ENCODE measurements around the gene PTPRK.

The PTPRK gene

GRCh38 chr6:128336436-128337095, 183.8 kb downstream of the PTPRK start:
- DNase-seq, result no peak

- no peak for DNase-seq
These were observed 184.4 kb downstream of the PTPRK start for GRCh38 chr6:128335963-128336362.

- no peak for DNase-seq
These were observed 186.7 kb downstream of the PTPRK start for GRCh38 chr6:128333581-128334223.

- no peak for DNase-seq
These were observed 192.5 kb downstream of the PTPRK start for GRCh38 chr6:128327890-128328289.

GRCh38 chr6:128323011-128323410, 197.4 kb downstream of the PTPRK start:
- DNase-seq, result no peak

GRCh38 chr6:128319946-128320345, 200.5 kb downstream of the PTPRK start:
- DNase-seq, result no peak

- no peak for DNase-seq
These were observed 201.2 kb downstream of the PTPRK start for GRCh38 chr6:128319157-128319556.

GRCh38 chr6:128316258-128316929, 204.0 kb downstream of the PTPRK start:
- DNase-seq, result no peak

GRCh38 chr6:128314190-128314589, 206.2 kb downstream of the PTPRK start:
- no peak for DNase-seq

GRCh38 chr6:128311944-128312570, 208.3 kb downstream of the PTPRK start:
- DNase-seq, result no peak

GRCh38 chr6:128310451-128310850, 209.9 kb downstream of the PTPRK start:
- no peak for DNase-seq

GRCh38 chr6:128307671-128308070, 212.7 kb downstream of the PTPRK start:
- DNase-seq, result no peak

GRCh38 chr6:128305976-128306375, 214.4 kb downstream of the PTPRK start:
- DNase-seq, result no peak

GRCh38 chr6:128305228-128305627, 215.2 kb downstream of the PTPRK start:
- no peak for DNase-seq

- no peak for DNase-seq
These were observed 216.5 kb downstream of the PTPRK start for GRCh38 chr6:128303870-128304269.

- DNase-seq, result no peak
These were observed 217.5 kb downstream of the PTPRK start for GRCh38 chr6:128302942-128303341.

- no peak for DNase-seq
These were observed 224.7 kb downstream of the PTPRK start for GRCh38 chr6:128295670-128296069.

- no peak for DNase-seq
These were observed 230.2 kb downstream of the PTPRK start for GRCh38 chr6:128290221-128290620.

- no peak for DNase-seq
These were observed 236.3 kb downstream of the PTPRK start for GRCh38 chr6:128284128-128284527.

- DNase-seq, result no peak
These were observed 237.4 kb downstream of the PTPRK start for GRCh38 chr6:128282961-128283360.

- DNase-seq, result no peak
These were observed 239.4 kb downstream of the PTPRK start for GRCh38 chr6:128280960-128281359.

- no peak for DNase-seq
These were observed 240.3 kb downstream of the PTPRK start for GRCh38 chr6:128280066-128280465.

- DNase-seq, result no peak
These were observed 241.6 kb downstream of the PTPRK start for GRCh38 chr6:128278836-128279235.

- DNase-seq, result no peak
These were observed 243.0 kb downstream of the PTPRK start for GRCh38 chr6:128277379-128277778.

Measured in GF-D8 (cell line).